Left ventricle myocardium inferior (tissue), 1 donor: ENCODE results near the gene PITPNC1. TPM values are rescaled to one million over a fixed set of nuclear protein-coding genes. Genes with fewer than 3 reads are reported as not detected.

ENCODE experiments used
- DNase-seq: peaks from one replicate; pipeline ENCODE4 v3.0.0-alpha.2; 2020
- H3K27ac ChIP-seq: fragments of 200-600 bp; replicated peaks from 2 replicates; pipeline ENCODE4 v1.8.0; 2021
- H3K27me3 ChIP-seq: fragments of 200-600 bp; 2 replicates; pipeline ENCODE4 v1.8.0; 2021; ENCODE audit warnings: low read depth
- H3K36me3 ChIP-seq: fragments of 200-600 bp; 2 replicates; pipeline ENCODE4 v1.8.0; 2021
- H3K4me1 ChIP-seq: fragments of 200-600 bp; 2 replicates; pipeline ENCODE4 v1.8.0; 2021
- H3K4me3 ChIP-seq: fragments of 200-600 bp; 2 replicates; pipeline ENCODE4 v1.8.0; 2021; ENCODE audit warnings: mild to moderate bottlenecking, moderate library complexity
- H3K9me3 ChIP-seq: fragments of 200-600 bp; replicated peaks from 2 replicates; pipeline ENCODE4 v1.8.0; 2021
- intact Hi-C: fragments of 100-400 bp; cut with micrococcal nuclease; formaldehyde crosslinking; loops from one replicate; pipeline ENCODE4 v1.11.0; 2022
- total RNA-seq: library from RNA; stranded (reverse); fragmentation: NEBNext Ultra II Directional; extraction: Animal tissue kit (Norgen Biotek cat#: 25700); gene quantifications from one replicate; pipeline ENCODE4 v1.2.1, GENCODE V29; 2021
- TF ChIP-seq, protein P1 (sequence below): fragments of 200-600 bp; IDR thresholded peaks from 2 replicates; pipeline ENCODE4 v1.8.0; 2021; ENCODE audit warnings: antibody characterized with exemption, mild to moderate bottlenecking, borderline replicate concordance
- donor health status: DM: no; HTN: yes; CAD: no; lungs with severe emphysema.

PITPNC1 gene
- total RNA-seq, 1 donor from 2014 or later: 8.1 TPM

DNA sequence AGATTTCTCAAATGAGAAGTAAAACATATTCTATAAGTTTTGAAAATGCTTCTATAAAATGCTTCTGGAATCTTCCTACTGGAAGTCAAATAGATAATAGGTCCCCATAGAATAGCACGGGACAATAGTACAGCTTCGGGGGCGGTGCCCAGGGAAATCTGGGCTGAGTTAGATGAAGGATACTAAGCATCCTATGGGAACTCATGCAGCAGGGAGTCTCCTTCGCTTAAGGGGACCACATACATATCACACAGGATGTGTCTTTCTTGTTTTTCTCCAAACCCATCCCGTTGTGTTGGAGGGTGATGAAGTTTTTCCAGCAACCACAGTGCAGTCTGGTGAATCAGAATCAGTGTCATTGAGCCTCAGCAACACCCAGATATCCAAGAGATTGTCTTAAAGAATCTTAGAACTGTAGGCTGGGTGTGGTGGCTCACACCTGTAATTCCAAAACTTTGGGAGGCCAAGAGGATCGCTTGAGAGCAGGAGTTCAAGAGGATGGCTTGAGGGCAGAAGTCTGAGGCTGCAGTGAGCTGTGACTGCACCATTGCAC is 84.2 kb downstream of the PITPNC1 start:
- DNase-seq: no peak
- Histone ChIP-seq H3K9me3 (peaks cover 14% of the 10 kb centered on the region), H3K4me1 (peaks cover 13% of the 10 kb centered on the region), H3K27me3 (no peaks in the 10 kb centered on the region), H3K4me3 (no peak overlapping the region), H3K27ac (no peak overlapping the region), H3K36me3 (peaks cover 8% of the 10 kb centered on the region)
- intact Hi-C loops: no loop called here
- TF ChIP-seq, protein P1, sequence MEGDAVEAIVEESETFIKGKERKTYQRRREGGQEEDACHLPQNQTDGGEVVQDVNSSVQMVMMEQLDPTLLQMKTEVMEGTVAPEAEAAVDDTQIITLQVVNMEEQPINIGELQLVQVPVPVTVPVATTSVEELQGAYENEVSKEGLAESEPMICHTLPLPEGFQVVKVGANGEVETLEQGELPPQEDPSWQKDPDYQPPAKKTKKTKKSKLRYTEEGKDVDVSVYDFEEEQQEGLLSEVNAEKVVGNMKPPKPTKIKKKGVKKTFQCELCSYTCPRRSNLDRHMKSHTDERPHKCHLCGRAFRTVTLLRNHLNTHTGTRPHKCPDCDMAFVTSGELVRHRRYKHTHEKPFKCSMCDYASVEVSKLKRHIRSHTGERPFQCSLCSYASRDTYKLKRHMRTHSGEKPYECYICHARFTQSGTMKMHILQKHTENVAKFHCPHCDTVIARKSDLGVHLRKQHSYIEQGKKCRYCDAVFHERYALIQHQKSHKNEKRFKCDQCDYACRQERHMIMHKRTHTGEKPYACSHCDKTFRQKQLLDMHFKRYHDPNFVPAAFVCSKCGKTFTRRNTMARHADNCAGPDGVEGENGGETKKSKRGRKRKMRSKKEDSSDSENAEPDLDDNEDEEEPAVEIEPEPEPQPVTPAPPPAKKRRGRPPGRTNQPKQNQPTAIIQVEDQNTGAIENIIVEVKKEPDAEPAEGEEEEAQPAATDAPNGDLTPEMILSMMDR: no peak

DNA sequence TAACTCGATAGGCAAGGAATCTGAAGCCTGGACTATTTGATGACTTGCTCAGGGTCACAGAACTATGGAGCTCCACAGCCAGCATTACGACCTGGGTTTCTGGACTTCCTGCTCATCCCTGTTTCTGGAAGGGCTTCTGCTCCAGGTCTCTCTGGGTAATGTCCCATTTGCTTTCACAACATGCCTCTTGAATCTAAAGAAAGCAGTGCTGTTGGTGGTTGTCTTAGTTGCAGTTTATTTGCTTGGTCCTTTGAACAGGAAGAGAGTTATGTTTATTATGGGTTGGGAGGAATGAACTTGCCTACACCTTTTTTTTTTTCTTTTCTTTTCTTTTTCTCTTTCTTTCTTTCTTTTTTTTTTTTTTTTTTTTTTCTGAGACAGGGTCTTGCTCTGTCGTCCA is 84.8 kb downstream of the PITPNC1 start:
- Histone ChIP-seq H3K27ac (no peak overlapping the region), H3K4me3 (no peak overlapping the region), H3K9me3 (peaks cover 14% of the 10 kb centered on the region), H3K27me3 (no peaks in the 10 kb centered on the region), H3K36me3 (peaks cover 8% of the 10 kb centered on the region), H3K4me1 (peaks cover 10% of the 10 kb centered on the region)
- intact Hi-C loops: no loop called here
- TF ChIP-seq, protein P1: no peak
- no peak for DNase-seq

DNA sequence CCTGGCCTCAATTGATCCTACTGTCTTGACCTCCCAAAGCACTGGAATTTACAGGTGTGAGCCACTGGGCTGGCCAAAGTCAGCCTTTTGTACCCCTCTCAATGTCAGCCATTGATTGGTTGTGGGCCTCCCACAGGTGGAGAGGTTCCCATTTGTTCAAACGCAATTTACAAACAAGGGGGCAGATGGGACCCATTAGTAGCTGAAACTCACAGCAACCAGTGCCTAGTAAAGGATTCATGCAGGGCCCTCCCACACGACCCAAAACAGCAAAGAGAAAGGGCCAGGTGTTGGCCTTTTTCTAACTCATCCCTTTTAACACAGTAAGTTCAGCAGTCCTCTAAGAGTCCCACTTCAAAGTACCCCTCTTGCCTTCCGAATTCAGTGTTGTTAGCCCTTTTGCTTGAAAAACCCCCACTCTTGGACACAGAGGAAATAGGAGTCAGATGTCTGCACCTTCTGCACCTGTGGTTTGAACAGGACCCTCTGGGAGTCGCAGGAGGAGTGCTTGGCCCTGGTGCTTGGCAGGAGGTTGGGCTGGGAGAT is 89.2 kb downstream of the PITPNC1 start:
- TF ChIP-seq, protein P1: no peak
- DNase-seq: no peak
- no peaks in the 10 kb centered on the region for H3K27me3 ChIP-seq
- peaks cover 31% of the 10 kb centered on the region for H3K4me1 ChIP-seq
- H3K36me3 ChIP-seq: no peaks in the 10 kb centered on the region
- peaks cover 3% of the 10 kb centered on the region for H3K9me3 ChIP-seq
- no peak overlapping the region for H3K27ac ChIP-seq
- intact Hi-C loops: no loop called here
- H3K4me3 ChIP-seq: no peak overlapping the region

DNA sequence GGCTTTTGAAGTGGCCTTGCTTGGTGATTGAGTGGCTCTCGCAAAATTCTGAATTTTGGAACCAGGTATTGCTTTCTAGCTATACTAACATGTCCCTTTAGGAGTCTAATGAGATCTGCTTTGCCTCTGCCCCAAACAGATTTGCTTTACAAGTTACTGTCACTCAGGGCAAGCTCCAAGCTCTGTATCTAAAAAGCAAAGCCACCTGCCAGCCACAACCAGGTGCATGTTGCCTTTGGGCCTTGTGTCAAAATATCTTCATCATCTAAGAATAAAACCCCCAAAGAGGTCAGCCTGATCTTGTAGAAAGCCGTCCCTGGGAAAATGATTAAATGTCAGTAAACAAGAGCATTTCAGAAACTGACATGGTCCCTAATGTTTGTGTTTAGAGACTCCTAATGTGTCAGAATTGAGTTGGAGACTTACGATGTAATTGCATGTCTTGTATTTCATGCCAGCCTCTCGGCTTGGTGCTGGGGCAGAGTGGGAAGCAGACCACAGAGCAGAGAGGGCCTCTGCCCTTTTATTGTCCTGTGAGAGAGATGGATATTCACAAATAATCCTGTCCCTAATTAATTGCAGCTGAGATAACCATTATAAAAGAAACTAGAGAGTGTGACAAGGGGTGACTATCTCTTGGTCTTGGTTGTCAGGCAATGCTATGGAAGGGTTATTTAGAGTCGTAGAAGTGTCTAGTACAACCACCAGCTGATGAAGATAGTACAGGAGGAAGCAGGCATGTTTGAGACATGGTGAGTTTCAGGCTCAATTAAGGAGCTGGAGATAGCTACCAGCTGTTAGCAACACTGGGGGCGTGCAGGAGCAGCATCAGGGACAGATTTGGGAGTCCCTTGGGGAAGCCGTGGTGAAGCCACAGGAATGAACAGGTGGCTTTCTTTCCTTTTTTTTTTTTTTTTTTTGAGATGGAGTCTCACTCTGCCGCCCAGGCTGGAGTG is 90.7 kb downstream of the PITPNC1 start:
- intact Hi-C loops: no loop called here
- DNase-seq: no peak
- TF ChIP-seq, protein P1: no peak

DNA sequence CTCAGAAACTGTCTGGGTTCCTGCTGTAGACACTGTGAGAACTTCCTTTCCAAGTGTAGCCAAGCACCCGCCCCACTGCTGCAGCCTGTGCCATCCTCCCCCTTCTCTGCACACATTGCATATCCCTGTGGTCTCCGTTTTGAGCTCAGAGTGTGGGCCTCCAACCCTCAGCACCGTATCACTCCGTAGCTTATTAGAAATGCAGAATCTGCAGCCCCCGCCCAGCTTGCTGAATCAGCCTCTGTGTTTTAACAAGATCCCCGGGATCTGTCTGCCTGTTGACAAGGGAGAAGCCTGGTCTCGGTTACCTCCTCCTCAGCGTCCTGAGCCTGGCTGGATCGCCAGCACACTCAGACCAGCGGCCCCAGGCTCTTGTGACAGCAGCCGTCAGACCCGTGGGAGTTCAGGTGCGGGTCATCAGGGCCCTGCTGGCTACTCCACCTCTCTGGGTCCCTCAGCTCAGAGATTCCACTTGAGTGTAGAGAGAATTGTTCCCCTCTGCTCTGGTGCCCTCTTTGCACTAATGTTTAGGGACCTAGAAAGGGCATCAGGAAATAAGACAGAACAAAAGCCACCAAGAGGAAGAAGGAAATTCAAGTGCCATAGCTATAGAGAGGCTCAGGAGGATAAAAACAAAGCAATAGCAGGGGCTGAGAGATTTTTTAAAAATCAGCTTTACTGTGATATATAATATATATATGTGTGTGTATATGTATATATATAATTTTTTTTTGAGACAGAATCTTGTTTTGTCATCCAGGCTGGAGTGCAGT is 92.3 kb downstream of the PITPNC1 start:
- Histone ChIP-seq H3K36me3 (no peaks in the 10 kb centered on the region), H3K4me3 (peak overlapping the region; percentile 17), H3K27ac (peak overlapping the region; percentile 81), H3K9me3 (peaks cover 6% of the 10 kb centered on the region), H3K27me3 (no peaks in the 10 kb centered on the region), H3K4me1 (peaks cover 40% of the 10 kb centered on the region)
- intact Hi-C loops: no loop called here
- DNase-seq: no peak
- TF ChIP-seq, protein P1: no peak

More for the DNA sequence above, 90.7 kb downstream of the PITPNC1 start:
- Histone ChIP-seq H3K4me1 (peaks cover 25% of the 10 kb centered on the region), H3K27me3 (no peaks in the 10 kb centered on the region), H3K9me3 (peaks cover 6% of the 10 kb centered on the region), H3K27ac (peak overlapping the region; percentile 81), H3K36me3 (no peaks in the 10 kb centered on the region), H3K4me3 (no peak overlapping the region)
